ENCODE data around the gene PLEKHG3.

Gene PLEKHG3

DNA sequence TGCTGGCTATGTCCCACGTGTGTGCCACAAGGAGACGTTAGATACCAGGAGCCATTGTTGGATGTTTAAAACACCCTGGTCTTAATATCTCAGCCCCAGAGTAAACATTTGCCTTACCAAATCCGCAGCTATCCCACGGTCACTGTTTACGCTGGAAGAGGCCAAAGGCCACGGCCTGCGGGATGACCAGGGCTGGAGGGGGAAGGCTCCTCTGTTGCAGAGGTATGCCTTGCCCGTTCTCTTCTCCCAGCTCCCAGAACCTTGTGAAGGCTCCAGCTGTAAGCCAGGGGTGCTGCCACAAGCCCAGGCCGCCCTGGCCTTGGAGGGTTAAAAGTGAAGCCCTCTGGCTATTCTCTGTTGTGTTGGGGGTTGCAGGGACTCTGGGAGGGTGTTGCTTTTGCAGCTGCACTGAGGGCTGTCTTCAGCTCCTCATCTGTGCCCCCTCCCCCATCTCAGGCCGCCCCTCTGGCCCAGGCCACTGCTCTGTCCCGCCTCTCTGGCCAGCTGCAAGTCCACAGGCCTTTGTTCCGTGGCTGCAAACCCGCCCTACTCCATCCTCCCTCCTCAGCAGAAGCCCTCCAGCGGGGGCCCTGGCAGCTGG, 2.5 kb downstream of the PLEKHG3 start:
- no peaks in the 10 kb centered on the region; the same call in 1 of the 2 replicates for H3K36me3 ChIP-seq
- H3K9me3 ChIP-seq: no peaks in the 10 kb centered on the region
- no peak overlapping the region for H3K4me3 ChIP-seq (ENCODE audit: low read depth, low read length)
- no peak for TF ChIP-seq CTCF (IDR thresholded peaks at IDR 0.05; ENCODE audit: low read depth, low read length)
- H3K4me1 ChIP-seq: peaks cover 11% of the 10 kb centered on the region; the same call in 1 of the 2 replicates
- DNase-seq: peak; percentile 11
- H3K27me3 ChIP-seq: no peaks in the 10 kb centered on the region

- Histone ChIP-seq H3K27me3 (no peaks in the 10 kb centered on the region), H3K36me3 (no peaks in the 10 kb centered on the region; the same call in 1 of the 2 replicates), H3K4me1 (peaks cover 11% of the 10 kb centered on the region; the same call in 1 of the 2 replicates), H3K9me3 (no peaks in the 10 kb centered on the region), H3K4me3 (ENCODE audit: low read depth, low read length) (no peak overlapping the region)
- DNase-seq: peak; percentile 0
- TF ChIP-seq CTCF (IDR thresholded peaks at IDR 0.05; ENCODE audit: low read depth, low read length): no peak
Observed at GRCh38 chr14:64707661-64708060, 3.4 kb downstream of the PLEKHG3 start.

DNA sequence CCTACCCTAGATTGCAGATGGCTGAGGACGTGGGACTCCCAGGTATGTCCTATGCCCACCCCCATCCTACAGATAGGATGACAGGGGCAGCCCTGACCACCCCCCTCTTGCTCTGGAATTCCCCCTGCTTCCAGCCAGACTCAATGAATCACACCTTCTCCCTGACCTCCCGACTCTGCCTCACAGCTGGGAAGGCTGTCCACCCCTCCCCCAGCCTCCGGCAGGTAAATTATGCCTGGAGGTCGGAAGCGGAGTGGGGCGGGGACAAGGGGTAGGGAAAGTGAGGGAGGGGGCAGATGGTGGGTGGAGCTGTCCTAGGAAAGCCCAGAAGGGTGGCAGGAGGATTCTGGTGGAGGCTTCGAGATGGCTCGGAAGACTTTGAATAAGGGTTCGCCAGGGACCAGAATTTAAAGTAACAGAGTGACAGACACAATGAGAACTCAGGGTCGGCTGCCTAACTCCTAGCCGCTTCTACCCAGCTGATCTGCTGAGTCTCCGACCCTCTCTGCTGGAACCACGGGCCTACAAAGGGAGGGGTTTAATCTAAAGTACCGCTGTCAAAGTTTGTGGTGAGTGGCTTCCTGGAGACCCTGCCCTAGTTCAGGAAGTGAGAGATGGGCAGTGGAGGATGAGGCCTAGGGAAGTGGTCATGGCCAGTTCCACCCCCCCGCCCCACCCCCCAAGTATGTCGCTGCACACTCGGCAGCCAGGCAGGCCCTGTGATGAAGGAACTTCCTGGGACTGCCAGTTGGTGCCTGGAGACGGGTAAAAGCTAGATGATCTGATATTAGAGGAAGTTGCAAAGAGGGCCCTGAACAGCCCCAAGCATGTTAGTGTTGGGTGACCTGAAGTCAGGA, 4.2 kb downstream of the PLEKHG3 start:
- TF ChIP-seq CTCF (IDR thresholded peaks at IDR 0.05; ENCODE audit: low read depth, low read length): no peak
- Histone ChIP-seq H3K36me3 (no peaks in the 10 kb centered on the region; the same call in 1 of the 2 replicates), H3K4me1 (peaks cover 11% of the 10 kb centered on the region; the same call in 1 of the 2 replicates), H3K9me3 (no peaks in the 10 kb centered on the region), H3K27me3 (no peaks in the 10 kb centered on the region), H3K4me3 (ENCODE audit: low read depth, low read length) (no peak overlapping the region)
- DNase-seq: peak; percentile 6

DNA sequence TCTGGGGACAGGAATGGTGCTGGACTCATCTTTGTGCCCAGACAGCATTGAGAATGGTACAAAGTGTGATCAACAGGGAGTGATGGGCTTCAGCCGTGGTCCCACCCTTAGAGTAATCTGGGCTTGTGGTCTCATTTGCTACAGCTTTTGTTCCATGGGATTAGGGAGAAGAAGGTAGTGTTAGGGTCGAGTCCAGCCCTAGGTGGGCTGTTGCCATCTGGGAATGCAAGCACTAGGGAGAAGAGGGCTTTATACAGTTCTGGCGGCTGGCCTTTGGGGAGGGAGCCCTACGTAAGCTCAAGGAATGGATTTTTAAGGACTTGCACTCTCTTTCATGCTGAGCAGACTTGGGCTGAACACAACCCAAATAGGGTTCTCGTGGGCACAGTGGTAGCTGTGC, 4.9 kb downstream of the PLEKHG3 start:
- H3K9me3 ChIP-seq: no peaks in the 10 kb centered on the region
- H3K4me1 ChIP-seq: peaks cover 8% of the 10 kb centered on the region; the same call in 1 of the 2 replicates
- DNase-seq: peak; percentile 0
- no peak for TF ChIP-seq CTCF (IDR thresholded peaks at IDR 0.05; ENCODE audit: low read depth, low read length)
- no peaks in the 10 kb centered on the region; the same call in 1 of the 2 replicates for H3K36me3 ChIP-seq
- no peaks in the 10 kb centered on the region for H3K27me3 ChIP-seq
- H3K4me3 ChIP-seq (ENCODE audit: low read depth, low read length): no peak overlapping the region

DNA sequence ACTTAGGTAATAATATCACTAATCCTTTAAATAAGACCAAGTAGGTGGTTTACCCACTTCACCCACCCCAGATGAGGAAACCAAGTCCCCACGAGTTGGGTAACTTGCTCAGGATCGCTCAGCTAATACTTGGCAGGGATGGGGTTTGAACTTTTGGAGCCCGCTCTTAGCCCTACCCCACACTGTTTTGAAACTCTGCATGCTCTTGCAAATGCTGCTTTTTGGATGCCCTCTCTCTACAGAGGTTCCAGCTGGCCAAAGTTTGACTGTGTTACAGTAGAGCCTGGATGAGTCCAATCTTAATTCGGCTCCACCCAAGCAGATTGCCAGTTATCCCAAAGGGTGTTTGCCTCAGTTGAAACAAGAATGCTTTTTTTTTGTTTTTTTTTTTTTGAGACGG, 6.8 kb downstream of the PLEKHG3 start:
- peaks cover 3% of the 10 kb centered on the region for H3K36me3 ChIP-seq
- DNase-seq: peak; percentile 0
- peaks cover 5% of the 10 kb centered on the region; the same call in 1 of the 2 replicates for H3K4me1 ChIP-seq
- no peak overlapping the region for H3K4me3 ChIP-seq (ENCODE audit: low read depth, low read length)
- H3K9me3 ChIP-seq: 0 out of 2 replicates have a peak, but pooled peaks cover 2% of the 10 kb centered on the region
- no peaks in the 10 kb centered on the region for H3K27me3 ChIP-seq
- TF ChIP-seq CTCF (IDR thresholded peaks at IDR 0.05; ENCODE audit: low read depth, low read length): no peak

Measured in BE2C (cell line).